ENCODE data around the gene MYH6. TPM values are rescaled to one million over a fixed set of nuclear protein-coding genes. Genes with fewer than 3 reads are reported as not detected.

Gene MYH6
- total RNA-seq, 1 donor from 2014 or later: not detected

DNA sequence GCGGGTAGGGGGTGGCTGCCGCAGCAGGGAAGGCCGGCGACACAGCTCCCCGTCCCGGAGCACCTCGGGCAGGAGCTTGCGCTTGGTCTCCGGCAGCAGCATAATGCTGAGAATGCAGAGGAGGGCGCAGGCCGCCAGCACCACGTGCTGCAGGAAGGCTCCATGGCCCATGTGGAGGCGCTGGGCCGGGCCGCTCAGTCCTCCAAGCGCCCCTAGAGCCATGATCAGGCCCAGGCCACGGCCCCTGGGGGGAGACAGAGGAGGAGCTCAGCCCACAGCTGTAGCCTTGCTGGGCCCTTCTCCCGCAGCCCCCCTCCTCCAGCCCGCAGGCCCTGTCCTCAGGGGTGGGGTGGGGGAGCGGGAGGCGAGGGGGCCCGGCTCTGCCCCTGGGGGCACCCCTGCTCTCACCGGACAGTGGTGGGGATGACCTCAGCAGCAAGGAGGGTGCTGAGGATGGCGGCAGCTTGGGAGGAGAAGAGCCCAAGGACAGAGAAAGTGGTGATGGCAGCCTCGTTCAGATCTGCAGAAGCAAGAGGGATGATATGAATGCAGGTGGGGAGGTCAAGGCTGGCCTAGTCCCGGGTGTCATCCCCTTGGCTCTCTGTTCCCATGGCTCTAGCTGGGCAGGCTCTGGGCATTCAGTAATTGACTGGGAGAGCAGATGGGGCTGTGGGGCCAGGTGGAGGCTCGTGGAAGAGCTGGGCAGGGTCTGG is 61.2 kb downstream of the MYH6 start:
- TF ChIP-seq, protein P1, sequence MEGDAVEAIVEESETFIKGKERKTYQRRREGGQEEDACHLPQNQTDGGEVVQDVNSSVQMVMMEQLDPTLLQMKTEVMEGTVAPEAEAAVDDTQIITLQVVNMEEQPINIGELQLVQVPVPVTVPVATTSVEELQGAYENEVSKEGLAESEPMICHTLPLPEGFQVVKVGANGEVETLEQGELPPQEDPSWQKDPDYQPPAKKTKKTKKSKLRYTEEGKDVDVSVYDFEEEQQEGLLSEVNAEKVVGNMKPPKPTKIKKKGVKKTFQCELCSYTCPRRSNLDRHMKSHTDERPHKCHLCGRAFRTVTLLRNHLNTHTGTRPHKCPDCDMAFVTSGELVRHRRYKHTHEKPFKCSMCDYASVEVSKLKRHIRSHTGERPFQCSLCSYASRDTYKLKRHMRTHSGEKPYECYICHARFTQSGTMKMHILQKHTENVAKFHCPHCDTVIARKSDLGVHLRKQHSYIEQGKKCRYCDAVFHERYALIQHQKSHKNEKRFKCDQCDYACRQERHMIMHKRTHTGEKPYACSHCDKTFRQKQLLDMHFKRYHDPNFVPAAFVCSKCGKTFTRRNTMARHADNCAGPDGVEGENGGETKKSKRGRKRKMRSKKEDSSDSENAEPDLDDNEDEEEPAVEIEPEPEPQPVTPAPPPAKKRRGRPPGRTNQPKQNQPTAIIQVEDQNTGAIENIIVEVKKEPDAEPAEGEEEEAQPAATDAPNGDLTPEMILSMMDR (IDR thresholded peaks at IDR 0.05): no peak
- H3K27ac Mint-ChIP-seq (ENCODE audit: unreplicated experiment): no peak overlapping the region
- H3K4me1 Mint-ChIP-seq (ENCODE audit: unreplicated experiment): no peaks in the 10 kb centered on the region
- no peaks in the 10 kb centered on the region for H3K36me3 Mint-ChIP-seq (ENCODE audit: unreplicated experiment)
- DNase-seq (ENCODE audit: extremely low spot score, unreplicated experiment): no peak
- H3K27me3 Mint-ChIP-seq (ENCODE audit: unreplicated experiment): peaks cover 6% of the 10 kb centered on the region
- H3K4me3 Mint-ChIP-seq (ENCODE audit: unreplicated experiment): no peak overlapping the region
- H3K9me3 Mint-ChIP-seq (ENCODE audit: unreplicated experiment): no peaks in the 10 kb centered on the region

- Mint-ChIP-seq H3K4me3 (ENCODE audit: unreplicated experiment) (no peak overlapping the region), H3K27me3 (ENCODE audit: unreplicated experiment) (peaks cover 6% of the 10 kb centered on the region), H3K36me3 (ENCODE audit: unreplicated experiment) (no peaks in the 10 kb centered on the region), H3K27ac (ENCODE audit: unreplicated experiment) (no peak overlapping the region), H3K4me1 (ENCODE audit: unreplicated experiment) (no peaks in the 10 kb centered on the region), H3K9me3 (ENCODE audit: unreplicated experiment) (no peaks in the 10 kb centered on the region)
- TF ChIP-seq, protein P1 (IDR thresholded peaks at IDR 0.05): no peak
- no peak for DNase-seq (ENCODE audit: extremely low spot score, unreplicated experiment)
Observed at GRCh38 chr14:23345987-23346692, 61.9 kb downstream of the MYH6 start.

GRCh38 chr14:23344481-23344880 is 63.6 kb downstream of the MYH6 start:
- no peak overlapping the region for H3K4me3 Mint-ChIP-seq (ENCODE audit: unreplicated experiment)
- peaks cover 13% of the 10 kb centered on the region for H3K9me3 Mint-ChIP-seq (ENCODE audit: unreplicated experiment)
- H3K4me1 Mint-ChIP-seq (ENCODE audit: unreplicated experiment): no peaks in the 10 kb centered on the region
- H3K27me3 Mint-ChIP-seq (ENCODE audit: unreplicated experiment): peaks cover 6% of the 10 kb centered on the region
- H3K27ac Mint-ChIP-seq (ENCODE audit: unreplicated experiment): no peak overlapping the region
- DNase-seq (ENCODE audit: extremely low spot score, unreplicated experiment): no peak
- TF ChIP-seq, protein P1 (IDR thresholded peaks at IDR 0.05): no peak
- no peaks in the 10 kb centered on the region for H3K36me3 Mint-ChIP-seq (ENCODE audit: unreplicated experiment)

DNA sequence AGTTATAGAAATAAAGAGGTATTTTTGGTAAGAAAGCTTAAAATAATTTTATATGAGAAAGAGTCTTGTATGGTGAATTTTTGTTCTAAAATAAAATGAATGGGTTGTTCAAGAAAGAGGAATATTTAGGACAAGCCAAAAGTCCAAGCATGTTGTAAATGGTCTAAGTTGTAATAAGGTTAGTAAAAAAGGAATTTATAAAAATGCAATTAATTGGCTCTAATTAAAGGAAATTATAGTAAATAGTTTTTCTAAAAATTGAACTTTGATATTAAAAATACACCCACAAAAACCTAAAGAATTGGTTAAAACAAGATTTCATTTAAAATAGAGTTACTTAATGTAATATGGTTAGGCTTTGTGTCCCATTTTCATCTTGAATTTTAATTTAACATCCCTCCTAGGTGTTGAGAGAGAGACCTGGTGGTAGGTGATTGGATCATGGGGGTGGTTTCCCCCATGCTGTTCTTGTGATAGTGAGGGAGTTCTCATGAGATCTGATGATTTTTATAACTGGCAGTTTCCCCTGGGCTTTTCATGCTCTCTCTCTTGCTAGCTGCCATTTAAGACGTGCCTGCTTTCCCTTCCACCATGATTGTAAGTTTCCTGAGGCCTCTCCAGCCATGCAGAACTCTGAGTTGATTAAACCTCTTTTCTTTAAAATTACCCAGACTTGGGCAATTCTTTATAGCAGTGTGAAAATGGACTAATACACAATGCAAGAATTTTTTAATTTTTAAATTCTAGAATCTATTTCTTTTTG is 68.4 kb downstream of the MYH6 start:
- Mint-ChIP-seq H3K4me3 (ENCODE audit: unreplicated experiment) (no peak overlapping the region), H3K36me3 (ENCODE audit: unreplicated experiment) (no peaks in the 10 kb centered on the region), H3K9me3 (ENCODE audit: unreplicated experiment) (peaks cover 22% of the 10 kb centered on the region), H3K27me3 (ENCODE audit: unreplicated experiment) (peaks cover 33% of the 10 kb centered on the region), H3K4me1 (ENCODE audit: unreplicated experiment) (no peaks in the 10 kb centered on the region), H3K27ac (ENCODE audit: unreplicated experiment) (no peak overlapping the region)
- no peak for DNase-seq (ENCODE audit: extremely low spot score, unreplicated experiment)
- TF ChIP-seq, protein P1 (IDR thresholded peaks at IDR 0.05): no peak

DNA sequence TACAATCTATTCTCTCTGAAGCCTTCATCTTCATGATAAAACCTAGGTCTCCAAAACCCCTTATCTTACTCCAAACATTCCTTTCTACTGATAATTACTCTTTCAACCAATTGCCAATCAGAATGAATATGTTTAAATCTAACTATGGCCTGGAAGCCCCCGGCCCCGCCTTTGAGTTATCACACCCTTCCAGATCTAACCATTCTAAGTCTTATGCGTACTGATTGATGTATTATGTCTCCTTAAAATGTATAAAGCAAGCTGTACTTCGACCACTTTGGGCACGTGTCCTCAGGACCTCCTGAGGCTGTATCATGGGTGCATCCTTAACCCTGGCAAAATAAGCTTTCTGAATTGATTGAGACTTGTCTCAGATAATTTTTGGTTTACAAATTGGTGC is 72.5 kb downstream of the MYH6 start:
- TF ChIP-seq, protein P1 (IDR thresholded peaks at IDR 0.05): no peak
- DNase-seq (ENCODE audit: extremely low spot score, unreplicated experiment): peak; percentile 32
- H3K4me3 Mint-ChIP-seq (ENCODE audit: unreplicated experiment): no peak overlapping the region
- H3K27ac Mint-ChIP-seq (ENCODE audit: unreplicated experiment): no peak overlapping the region
- peaks cover 34% of the 10 kb centered on the region for H3K27me3 Mint-ChIP-seq (ENCODE audit: unreplicated experiment)
- no peaks in the 10 kb centered on the region for H3K36me3 Mint-ChIP-seq (ENCODE audit: unreplicated experiment)
- peaks cover 21% of the 10 kb centered on the region for H3K9me3 Mint-ChIP-seq (ENCODE audit: unreplicated experiment)
- H3K4me1 Mint-ChIP-seq (ENCODE audit: unreplicated experiment): no peaks in the 10 kb centered on the region
